HG02973 (cell line): Measurements from ENCODE around the gene TP53I11.

Experiments
- ATAC-seq: cut with Tn5 transposase; IDR thresholded peaks from one replicate; pipeline ENCODE4 v1.9.1; 2021; ENCODE audit warnings: moderate library complexity; ENCODE audit not compliant: unreplicated experiment

Gene TP53I11

GRCh38 chr11:44941259-44942021 lies 9.2 kb downstream of the TP53I11 start:
- no peak for ATAC-seq

- no peak for ATAC-seq
Observed at GRCh38 chr11:44940835-44941234, 9.8 kb downstream of the TP53I11 start.

- no peak for ATAC-seq
Observed at GRCh38 chr11:44940404-44940803, 10.3 kb downstream of the TP53I11 start.

- ATAC-seq, result no peak
Observed at GRCh38 chr11:44939673-44940395, 10.8 kb downstream of the TP53I11 start.

- no peak for ATAC-seq
Observed at GRCh38 chr11:44938066-44938691, 12.5 kb downstream of the TP53I11 start.

- ATAC-seq, result no peak
Observed at GRCh38 chr11:44936951-44937543, 13.6 kb downstream of the TP53I11 start.

- ATAC-seq, result peak; percentile 60
Observed at GRCh38 chr11:44936525-44936924, 14.2 kb downstream of the TP53I11 start.

- no peak for ATAC-seq
Observed at GRCh38 chr11:44934735-44935250, 15.9 kb downstream of the TP53I11 start.

- ATAC-seq, result no peak
Observed at GRCh38 chr11:44934110-44934509, 16.6 kb downstream of the TP53I11 start.

GRCh38 chr11:44931466-44931865 lies 19.2 kb downstream of the TP53I11 start:
- ATAC-seq, result no peak

- no peak for ATAC-seq
Observed at GRCh38 chr11:44930588-44931302, 19.9 kb downstream of the TP53I11 start.

GRCh38 chr11:44928816-44929215 lies 21.9 kb downstream of the TP53I11 start:
- ATAC-seq, result no peak

- no peak for ATAC-seq
Observed at GRCh38 chr11:44928144-44928543, 22.5 kb downstream of the TP53I11 start.

- no peak for ATAC-seq
Observed at GRCh38 chr11:44927174-44927661, 23.5 kb downstream of the TP53I11 start.

- no peak for ATAC-seq
Observed at GRCh38 chr11:44926036-44926435, 24.6 kb downstream of the TP53I11 start.

GRCh38 chr11:44923806-44924205 lies 26.9 kb downstream of the TP53I11 start:
- no peak for ATAC-seq

GRCh38 chr11:44923115-44923514 lies 27.6 kb downstream of the TP53I11 start:
- no peak for ATAC-seq

- no peak for ATAC-seq
Observed at GRCh38 chr11:44920451-44920850, 30.2 kb downstream of the TP53I11 start.

GRCh38 chr11:44917741-44918140 lies 32.9 kb downstream of the TP53I11 start:
- no peak for ATAC-seq

- no peak for ATAC-seq
Observed at GRCh38 chr11:44916801-44917385, 33.8 kb downstream of the TP53I11 start.
